ENCODE data around the gene FANCC.

FANCC gene

GRCh38 chr9:95089257-95090022, 228.1 kb downstream of the FANCC start:
- no peak overlapping the region for H3K4me3 ChIP-seq
- peak overlapping the region in 8 of 11 experiments; percentile 72 to 94 (median 87); a peak in 16 of 22 replicates for H3K4me2 ChIP-seq
- 0 out of 22 replicates have a peak overlapping the region, but pooled peaks of 1 of the 11 experiments have one; percentile 14 for H3K27ac ChIP-seq
- peaks cover 0 to 46% (median 10%) of the 10 kb centered on the region in 11 experiments; a peak in 10 of 22 replicates for H4K20me1 ChIP-seq
- no peaks in the 10 kb centered on the region; a peak in 1 of 22 replicates for H3K27me3 ChIP-seq
- peak overlapping the region in 1 of 11 experiments; percentile 4; a peak in 1 of 22 replicates for H3K9ac ChIP-seq
- peaks cover 0 to 22% (median 16%) of the 10 kb centered on the region in 11 experiments; a peak in 16 of 22 replicates for H3K36me3 ChIP-seq
- peaks cover 33 to 79% (median 69%) of the 10 kb centered on the region in 10 experiments for H3K4me1 ChIP-seq
- TF ChIP-seq Cebpa-rat (IDR thresholded peaks at IDR 0.05) = no peak
- H3K9me3 ChIP-seq (replicated peaks in 1 of 11) = no peaks in the 10 kb centered on the region

- Histone ChIP-seq H4K20me1 (peaks cover 0 to 47% (median 10%) of the 10 kb centered on the region in 11 experiments; a peak in 10 of 22 replicates), H3K4me1 (peaks cover 25 to 70% (median 60%) of the 10 kb centered on the region in 10 experiments), H3K36me3 (peaks cover 0 to 23% (median 17%) of the 10 kb centered on the region in 11 experiments; a peak in 16 of 22 replicates), H3K27ac (no peak overlapping the region), H3K27me3 (no peaks in the 10 kb centered on the region; a peak in 1 of 22 replicates), H3K9ac (peak overlapping the region in 1 of 11 experiments; percentile 4; a peak in 1 of 22 replicates), H3K9me3 (replicated peaks in 1 of 11) (no peaks in the 10 kb centered on the region), H3K4me3 (no peak overlapping the region), H3K4me2 (peak overlapping the region in 8 of 11 experiments; percentile 72 to 94 (median 87); a peak in 13 of 22 replicates)
- no peak for TF ChIP-seq Cebpa-rat (IDR thresholded peaks at IDR 0.05)
Measured at GRCh38 chr9:95088421-95089161, 228.9 kb downstream of the FANCC start.

- H4K20me1 ChIP-seq = peaks cover 0 to 47% (median 10%) of the 10 kb centered on the region in 11 experiments; a peak in 10 of 22 replicates
- H3K27ac ChIP-seq = no peak overlapping the region
- peaks cover 16 to 62% (median 52%) of the 10 kb centered on the region in 10 experiments for H3K4me1 ChIP-seq
- H3K4me2 ChIP-seq = peak overlapping the region in 7 of 11 experiments; percentile 6 to 87 (median 34); a peak in 8 of 22 replicates
- no peak for TF ChIP-seq Cebpa-rat (IDR thresholded peaks at IDR 0.05)
- no peaks in the 10 kb centered on the region for H3K9me3 ChIP-seq (replicated peaks in 1 of 11)
- H3K9ac ChIP-seq = no peak overlapping the region
- H3K4me3 ChIP-seq = no peak overlapping the region
- peaks cover 4 to 30% (median 24%) of the 10 kb centered on the region in 11 experiments; a peak in 19 of 22 replicates for H3K36me3 ChIP-seq
- H3K27me3 ChIP-seq = no peaks in the 10 kb centered on the region; a peak in 1 of 22 replicates
Measured at GRCh38 chr9:95087659-95088242, 229.8 kb downstream of the FANCC start.

GRCh38 chr9:95086564-95086955, 230.9 kb downstream of the FANCC start:
- no peak overlapping the region for H3K4me3 ChIP-seq
- peaks cover 0 to 47% (median 6%) of the 10 kb centered on the region in 11 experiments; a peak in 10 of 22 replicates for H4K20me1 ChIP-seq
- H3K27ac ChIP-seq = no peak overlapping the region
- TF ChIP-seq Cebpa-rat (IDR thresholded peaks at IDR 0.05) = no peak
- H3K9me3 ChIP-seq (replicated peaks in 1 of 11) = no peaks in the 10 kb centered on the region
- no peak overlapping the region for H3K4me2 ChIP-seq
- peaks cover 8 to 40% (median 36%) of the 10 kb centered on the region in 11 experiments; a peak in 20 of 22 replicates for H3K36me3 ChIP-seq
- no peaks in the 10 kb centered on the region; a peak in 1 of 22 replicates for H3K27me3 ChIP-seq
- peaks cover 5 to 50% (median 40%) of the 10 kb centered on the region in 10 experiments for H3K4me1 ChIP-seq
- no peak overlapping the region for H3K9ac ChIP-seq

GRCh38 chr9:95085861-95086563, 231.5 kb downstream of the FANCC start:
- no peak overlapping the region for H3K9ac ChIP-seq
- no peak for TF ChIP-seq Cebpa-rat (IDR thresholded peaks at IDR 0.05)
- H4K20me1 ChIP-seq = peaks cover 0 to 45% (median 6%) of the 10 kb centered on the region in 11 experiments; a peak in 8 of 22 replicates
- peaks cover 0 to 48% (median 34%) of the 10 kb centered on the region in 10 experiments; a peak in 18 of 20 replicates for H3K4me1 ChIP-seq
- peaks cover 8 to 45% (median 42%) of the 10 kb centered on the region in 11 experiments; a peak in 20 of 22 replicates for H3K36me3 ChIP-seq
- H3K27me3 ChIP-seq = no peaks in the 10 kb centered on the region; a peak in 1 of 22 replicates
- no peak overlapping the region for H3K27ac ChIP-seq
- no peak overlapping the region for H3K4me2 ChIP-seq
- H3K9me3 ChIP-seq (replicated peaks in 1 of 11) = no peaks in the 10 kb centered on the region
- H3K4me3 ChIP-seq = no peak overlapping the region

- H3K27me3 ChIP-seq = no peaks in the 10 kb centered on the region
- H3K4me3 ChIP-seq = no peak overlapping the region
- H3K9ac ChIP-seq = no peak overlapping the region
- no peak overlapping the region for H3K27ac ChIP-seq
- H4K20me1 ChIP-seq = peaks cover 0 to 44% (median 6%) of the 10 kb centered on the region in 11 experiments; a peak in 7 of 22 replicates
- H3K9me3 ChIP-seq (replicated peaks in 1 of 11) = no peaks in the 10 kb centered on the region
- H3K36me3 ChIP-seq = peaks cover 8 to 50% (median 44%) of the 10 kb centered on the region in 11 experiments; a peak in 20 of 22 replicates
- no peak overlapping the region for H3K4me2 ChIP-seq
- H3K4me1 ChIP-seq = peaks cover 0 to 41% (median 26%) of the 10 kb centered on the region in 10 experiments; a peak in 15 of 20 replicates
- TF ChIP-seq Cebpa-rat (IDR thresholded peaks at IDR 0.05) = no peak
Measured at GRCh38 chr9:95085036-95085770, 232.3 kb downstream of the FANCC start.

- H3K36me3 ChIP-seq = peaks cover 8 to 50% (median 44%) of the 10 kb centered on the region in 11 experiments; a peak in 20 of 22 replicates
Measured at GRCh38 chr9:95084254-95084934, 233.1 kb downstream of the FANCC start.

More at GRCh38 chr9:95084254-95084934, 233.1 kb downstream of the FANCC start:
- no peak overlapping the region for H3K4me3 ChIP-seq
- H3K27ac ChIP-seq = no peak overlapping the region
- H3K4me1 ChIP-seq = peaks cover 0 to 39% (median 18%) of the 10 kb centered on the region in 10 experiments; a peak in 13 of 20 replicates
- no peaks in the 10 kb centered on the region for H3K27me3 ChIP-seq
- peaks cover 0 to 45% (median 0%) of the 10 kb centered on the region in 11 experiments; a peak in 4 of 22 replicates for H4K20me1 ChIP-seq
- H3K9ac ChIP-seq = no peak overlapping the region
- no peaks in the 10 kb centered on the region for H3K9me3 ChIP-seq (replicated peaks in 1 of 11)
- no peak for TF ChIP-seq Cebpa-rat (IDR thresholded peaks at IDR 0.05)
- no peak overlapping the region for H3K4me2 ChIP-seq

Data from BLaER1 treated with 17β-estradiol and CSF1 and Interleukin-3, amounts not matched to agents 10 nM and 100 nM (cell line).